HepG2 (cell line): ENCODE data around the gene BCAS3. TPM values are rescaled to one million over a fixed set of nuclear protein-coding genes. Genes with fewer than 3 reads are reported as not detected.

ENCODE experiments used
- BRD4 ChIP-seq: sonication (generic); formaldehyde crosslinking; IDR thresholded peaks from 2 replicates; pipeline ENCODE4 v1.4.0; 2020; ENCODE audit warnings: missing genetic modification reagents
- EHMT2 ChIP-seq: fragments of 200-600 bp; sonication (generic); IDR thresholded peaks from 2 replicates; pipeline ENCODE4 v1.7.0; 2017; ENCODE audit warnings: antibody characterized with exemption, low read depth, low read length, borderline replicate concordance
- HES4 ChIP-seq: sonication (generic); formaldehyde crosslinking; IDR thresholded peaks from 2 replicates; pipeline ENCODE4 v1.9.0; 2021; ENCODE audit warnings: mild to moderate bottlenecking, missing genetic modification reagents, borderline replicate concordance
- KLF11 ChIP-seq: IDR thresholded peaks from 2 replicates; pipeline ENCODE4 v1.6.1; 2016; ENCODE audit warnings: missing compliant biosample characterization
- LCORL ChIP-seq, 2 experiments: fragments of 450-650 bp in 1 of 2; sonication (generic) in 1 of 2; formaldehyde crosslinking in 1 of 2; IDR thresholded peaks; 2 replicates each; pipeline versions ENCODE4 v1.5.0 to v1.6.1; 2017 to 2020; ENCODE audit warnings: antibody characterized with exemption in 1 of 2, missing genetic modification reagents in 1 of 2
- NFATC3 ChIP-seq: sonication (generic); formaldehyde crosslinking; IDR thresholded peaks from 2 replicates; pipeline ENCODE4 v1.5.1; 2020; ENCODE audit warnings: mild to moderate bottlenecking, missing genetic modification reagents
- PLRG1 ChIP-seq: fragments of 450-650 bp; conservative IDR thresholded peaks from 2 replicates; pipeline ENCODE4 v1.6.1; 2016
- REPIN1 ChIP-seq: sonication (generic); formaldehyde crosslinking; IDR thresholded peaks from 2 replicates; pipeline ENCODE4 v1.8.0; 2022; ENCODE audit warnings: missing genetic modification reagents, low read depth, mild to moderate bottlenecking, borderline replicate concordance
- RFX1 ChIP-seq: fragments of 450-650 bp; IDR thresholded peaks from 2 replicates; pipeline ENCODE4 v1.6.1; 2017
- RXRB ChIP-seq: IDR thresholded peaks from 2 replicates; pipeline ENCODE4 v1.6.1; 2016; ENCODE audit warnings: borderline replicate concordance, missing genetic modification reagents, missing compliant biosample characterization
- TARDBP ChIP-seq: sonication (generic); formaldehyde crosslinking; IDR thresholded peaks from 2 replicates; pipeline ENCODE4 v1.8.0; 2022; ENCODE audit warnings: mild to moderate bottlenecking, missing genetic modification reagents
- THYN1 ChIP-seq: sonication (generic); formaldehyde crosslinking; IDR thresholded peaks from 2 replicates; pipeline ENCODE4 v1.8.1; 2023; ENCODE audit warnings: low read depth, mild to moderate bottlenecking, moderate library complexity, missing genetic modification reagents, borderline replicate concordance
- TOPORS ChIP-seq: sonication (generic); formaldehyde crosslinking; IDR thresholded peaks from 2 replicates; pipeline ENCODE4 v1.8.0; 2023; ENCODE audit warnings: mild to moderate bottlenecking, missing genetic modification reagents
- ZBTB3 ChIP-seq: sonication (generic); formaldehyde crosslinking; IDR thresholded peaks from 2 replicates; pipeline ENCODE4 v1.4.0; 2020; ENCODE audit warnings: low read depth, mild to moderate bottlenecking, moderate library complexity, missing genetic modification reagents, borderline replicate concordance
- ZNF256 ChIP-seq: sonication (generic); formaldehyde crosslinking; conservative IDR thresholded peaks from 2 replicates; pipeline ENCODE4 v1.4.0; 2020; ENCODE audit warnings: missing genetic modification reagents
- ZNF432 ChIP-seq: sonication (generic); formaldehyde crosslinking; IDR thresholded peaks from 2 replicates; pipeline ENCODE4 v1.5.0; 2020; ENCODE audit warnings: missing genetic modification reagents, mild to moderate bottlenecking, borderline replicate concordance
- ZNF549 ChIP-seq: sonication (generic); formaldehyde crosslinking; IDR thresholded peaks from 2 replicates; pipeline ENCODE4 v1.5.0; 2020; ENCODE audit warnings: missing genetic modification reagents
- ZNF614 ChIP-seq: IDR thresholded peaks from 2 replicates; pipeline ENCODE4 v1.6.1; 2018; ENCODE audit warnings: missing biosample characterization, missing genetic modification reagents, inconsistent platforms, borderline replicate concordance
- ZNF703 ChIP-seq: sonication (generic); formaldehyde crosslinking; IDR thresholded peaks from 2 replicates; pipeline ENCODE4 v1.5.1; 2020; ENCODE audit warnings: missing genetic modification reagents, mild to moderate bottlenecking, moderate library complexity, borderline replicate concordance
- ZNF720 ChIP-seq: sonication (generic); formaldehyde crosslinking; IDR thresholded peaks from 2 replicates; pipeline ENCODE4 v1.4.0; 2020; ENCODE audit warnings: missing genetic modification reagents
- ZSCAN9 ChIP-seq: IDR thresholded peaks from 2 replicates; pipeline ENCODE4 v1.6.1; 2016; ENCODE audit warnings: borderline replicate concordance
- polyA plus RNA-seq, 8 experiments: library from polyadenylated mRNA; depleted of rRNA in 3 of 8; stranded (reverse) in 7 of 8; unstranded in 1 of 8; fragments of >200 nt; fragmentation: Illumina TruSeq in 4 of 8; extraction: Trizol in 4 of 8; gene quantifications; 2 replicates each; pipeline versions ENCODE4 v1.2.1 to v1.2.3, GENCODE V29; 2011 to 2016; ENCODE audit warnings: low read depth in 4 of 8, missing spikeins in 1 of 8, mixed read lengths in 1 of 8; ENCODE audit not compliant: insufficient read depth in 1 of 8
- total RNA-seq, 5 experiments: library from RNA; depleted of rRNA; stranded (reverse); fragments of >200 nt; fragmentation: Illumina TruSeq; extraction: Trizol; gene quantifications; 2 replicates each; pipeline ENCODE4 v1.2.3, GENCODE V29; 2016; ENCODE audit warnings: low read depth in 1 of 5
- TF ChIP-seq, protein P1 (sequence below): sonication (generic); formaldehyde crosslinking; IDR thresholded peaks from 2 replicates; pipeline ENCODE4 v1.8.0; 2022; ENCODE audit warnings: missing genetic modification reagents, mild to moderate bottlenecking, moderate library complexity, borderline replicate concordance
- TF ChIP-seq, protein P2 (sequence below): sonication (generic); formaldehyde crosslinking; IDR thresholded peaks from 2 replicates; pipeline ENCODE4 v1.4.0; 2020; ENCODE audit warnings: mild to moderate bottlenecking, missing genetic modification reagents
- TF ChIP-seq, protein P3 (sequence below): sonication (generic); formaldehyde crosslinking; IDR thresholded peaks from 2 replicates; pipeline ENCODE4 v1.4.0; 2020; ENCODE audit warnings: mild to moderate bottlenecking, missing genetic modification reagents

Gene BCAS3
- total and polyA plus RNA-seq, 2 of the 13 experiments (the other 11 are each of a cell fraction or from before 2014, with no cell fraction given): 10.7 to 11.2 TPM

DNA sequence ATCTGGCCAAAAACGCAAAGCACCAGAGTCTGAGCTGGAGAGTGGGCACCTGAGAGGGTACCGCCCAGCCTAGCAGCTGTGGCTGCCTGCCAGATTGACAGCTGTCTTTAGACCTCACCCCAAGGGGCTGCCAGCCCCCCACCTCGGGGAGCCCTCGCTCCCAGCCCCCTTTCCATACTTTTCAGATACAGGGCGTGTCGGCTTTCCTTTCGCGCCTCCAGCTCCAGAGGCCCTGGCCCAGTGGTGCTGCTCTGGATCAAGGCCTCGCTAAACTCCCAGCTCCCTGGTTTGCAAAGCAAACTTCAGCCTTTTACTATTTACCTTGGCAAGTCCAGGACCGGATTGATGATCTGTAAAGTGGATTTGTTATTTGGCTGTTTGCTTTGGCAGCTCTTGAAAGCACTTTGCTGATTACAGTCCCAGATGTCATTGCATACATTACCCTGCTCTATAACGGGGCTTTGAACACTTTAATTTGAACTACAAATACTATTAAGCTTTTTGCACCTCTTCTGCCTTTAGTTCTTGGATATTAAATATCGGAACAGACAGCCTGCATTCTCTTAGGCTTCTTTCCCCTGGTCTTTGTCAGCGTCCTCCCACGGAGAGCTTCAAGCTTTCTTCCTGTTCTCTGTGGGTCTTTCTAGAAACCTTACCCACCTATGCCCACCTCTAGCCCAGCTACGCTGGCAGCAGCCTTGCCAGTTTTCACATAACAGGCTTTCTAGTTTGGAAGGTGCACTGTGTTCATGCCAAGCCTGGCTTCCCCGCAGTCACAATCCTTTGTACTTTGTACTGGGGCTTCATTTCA lies 658.4 kb downstream of the BCAS3 start (continued):
- TF ChIP-seq, protein P1, sequence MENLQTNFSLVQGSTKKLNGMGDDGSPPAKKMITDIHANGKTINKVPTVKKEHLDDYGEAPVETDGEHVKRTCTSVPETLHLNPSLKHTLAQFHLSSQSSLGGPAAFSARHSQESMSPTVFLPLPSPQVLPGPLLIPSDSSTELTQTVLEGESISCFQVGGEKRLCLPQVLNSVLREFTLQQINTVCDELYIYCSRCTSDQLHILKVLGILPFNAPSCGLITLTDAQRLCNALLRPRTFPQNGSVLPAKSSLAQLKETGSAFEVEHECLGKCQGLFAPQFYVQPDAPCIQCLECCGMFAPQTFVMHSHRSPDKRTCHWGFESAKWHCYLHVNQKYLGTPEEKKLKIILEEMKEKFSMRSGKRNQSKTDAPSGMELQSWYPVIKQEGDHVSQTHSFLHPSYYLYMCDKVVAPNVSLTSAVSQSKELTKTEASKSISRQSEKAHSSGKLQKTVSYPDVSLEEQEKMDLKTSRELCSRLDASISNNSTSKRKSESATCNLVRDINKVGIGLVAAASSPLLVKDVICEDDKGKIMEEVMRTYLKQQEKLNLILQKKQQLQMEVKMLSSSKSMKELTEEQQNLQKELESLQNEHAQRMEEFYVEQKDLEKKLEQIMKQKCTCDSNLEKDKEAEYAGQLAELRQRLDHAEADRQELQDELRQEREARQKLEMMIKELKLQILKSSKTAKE (CRISPR knock-in tag): peak; percentile 80; the same call in 1 of the 2 replicates
- TF ChIP-seq LCORL (IDR thresholded peaks at IDR 0.05) (peak; percentile 84), LCORL (CRISPR knock-in tag; IDR thresholded peaks at IDR 0.05) (peak; percentile 86), RXRB (peak; percentile 94), TOPORS (peak; percentile 69; the same call in 1 of the 2 replicates), ZNF703 (peak; percentile 98), ZNF549 (CRISPR knock-in tag) (0 out of 2 replicates have a peak, but pooled peaks have one; percentile 22), RFX1 (no peak), ZNF720 (no peak), THYN1 (no peak), BRD4 (CRISPR knock-in tag) (no peak), ZBTB3 (CRISPR knock-in tag) (peak; percentile 80; the same call in 1 of the 2 replicates), PLRG1 (no peak), ZNF256 (no peak; the same call in 1 of the 2 replicates), ZNF614 (CRISPR knock-in tag) (peak; percentile 94), EHMT2 (peak; percentile 57; the same call in 1 of the 2 replicates), ZNF432 (CRISPR knock-in tag) (no peak), TARDBP (CRISPR knock-in tag) (peak; percentile 99), NFATC3 (peak; percentile 75), HES4 (0 out of 2 replicates have a peak, but pooled peaks have one; percentile 27), KLF11 (CRISPR knock-in tag) (peak; percentile 90), ZSCAN9 (peak; percentile 84; the same call in 1 of the 2 replicates), REPIN1 (CRISPR knock-in tag) (peak; percentile 86)
- TF ChIP-seq, protein P2, sequence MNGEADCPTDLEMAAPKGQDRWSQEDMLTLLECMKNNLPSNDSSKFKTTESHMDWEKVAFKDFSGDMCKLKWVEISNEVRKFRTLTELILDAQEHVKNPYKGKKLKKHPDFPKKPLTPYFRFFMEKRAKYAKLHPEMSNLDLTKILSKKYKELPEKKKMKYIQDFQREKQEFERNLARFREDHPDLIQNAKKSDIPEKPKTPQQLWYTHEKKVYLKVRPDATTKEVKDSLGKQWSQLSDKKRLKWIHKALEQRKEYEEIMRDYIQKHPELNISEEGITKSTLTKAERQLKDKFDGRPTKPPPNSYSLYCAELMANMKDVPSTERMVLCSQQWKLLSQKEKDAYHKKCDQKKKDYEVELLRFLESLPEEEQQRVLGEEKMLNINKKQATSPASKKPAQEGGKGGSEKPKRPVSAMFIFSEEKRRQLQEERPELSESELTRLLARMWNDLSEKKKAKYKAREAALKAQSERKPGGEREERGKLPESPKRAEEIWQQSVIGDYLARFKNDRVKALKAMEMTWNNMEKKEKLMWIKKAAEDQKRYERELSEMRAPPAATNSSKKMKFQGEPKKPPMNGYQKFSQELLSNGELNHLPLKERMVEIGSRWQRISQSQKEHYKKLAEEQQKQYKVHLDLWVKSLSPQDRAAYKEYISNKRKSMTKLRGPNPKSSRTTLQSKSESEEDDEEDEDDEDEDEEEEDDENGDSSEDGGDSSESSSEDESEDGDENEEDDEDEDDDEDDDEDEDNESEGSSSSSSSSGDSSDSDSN (CRISPR knock-in tag): peak; percentile 64
- TF ChIP-seq, protein P3, sequence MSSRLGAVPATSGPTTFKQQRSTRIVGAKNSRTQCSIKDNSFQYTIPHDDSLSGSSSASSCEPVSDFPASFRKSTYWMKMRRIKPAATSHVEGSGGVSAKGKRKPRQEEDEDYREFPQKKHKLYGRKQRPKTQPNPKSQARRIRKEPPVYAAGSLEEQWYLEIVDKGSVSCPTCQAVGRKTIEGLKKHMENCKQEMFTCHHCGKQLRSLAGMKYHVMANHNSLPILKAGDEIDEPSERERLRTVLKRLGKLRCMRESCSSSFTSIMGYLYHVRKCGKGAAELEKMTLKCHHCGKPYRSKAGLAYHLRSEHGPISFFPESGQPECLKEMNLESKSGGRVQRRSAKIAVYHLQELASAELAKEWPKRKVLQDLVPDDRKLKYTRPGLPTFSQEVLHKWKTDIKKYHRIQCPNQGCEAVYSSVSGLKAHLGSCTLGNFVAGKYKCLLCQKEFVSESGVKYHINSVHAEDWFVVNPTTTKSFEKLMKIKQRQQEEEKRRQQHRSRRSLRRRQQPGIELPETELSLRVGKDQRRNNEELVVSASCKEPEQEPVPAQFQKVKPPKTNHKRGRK (CRISPR knock-in tag): no peak; the same call in 1 of the 2 replicates
